NK-92 treated with Interleukin-12 subunit alpha and Interleukin-12 subunit beta, amount 100 ng/mL, for 24 hours (cell line): ENCODE data around the gene DLST.
"Not testable (repeated sequence)": the region's sequence is repeated elsewhere in the genome, so short reads cannot be mapped to it uniquely, and the experiment has no call there.

ENCODE experiments used
- DNase-seq: peaks from one replicate; lab custom pipeline; 2025; lab: John Stamatoyannopoulos, UW

The DLST gene

DNA sequence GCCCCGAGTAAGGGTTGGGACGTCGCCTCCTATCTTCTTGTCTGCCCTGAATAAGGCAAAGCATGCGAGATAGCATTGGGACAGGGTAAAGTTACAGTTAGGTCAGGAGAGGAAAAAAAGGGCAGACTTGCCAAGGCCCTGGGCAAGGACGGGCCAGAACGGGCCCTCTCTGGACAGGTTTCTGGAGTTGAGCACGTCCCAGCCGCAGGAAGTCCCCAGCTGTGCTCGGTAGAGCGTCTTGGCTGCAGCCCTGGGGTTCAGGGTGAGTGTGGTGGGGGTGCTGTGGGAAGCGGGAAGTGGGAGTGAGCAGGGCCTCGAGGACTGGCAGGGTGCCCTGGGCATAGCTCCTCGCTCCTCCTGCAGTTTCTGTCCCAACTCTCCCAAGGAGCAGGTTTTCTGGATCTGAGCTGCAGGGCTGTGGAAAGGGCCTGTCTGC lies 35.9 kb downstream of the DLST start:
- no peak for DNase-seq

DNA sequence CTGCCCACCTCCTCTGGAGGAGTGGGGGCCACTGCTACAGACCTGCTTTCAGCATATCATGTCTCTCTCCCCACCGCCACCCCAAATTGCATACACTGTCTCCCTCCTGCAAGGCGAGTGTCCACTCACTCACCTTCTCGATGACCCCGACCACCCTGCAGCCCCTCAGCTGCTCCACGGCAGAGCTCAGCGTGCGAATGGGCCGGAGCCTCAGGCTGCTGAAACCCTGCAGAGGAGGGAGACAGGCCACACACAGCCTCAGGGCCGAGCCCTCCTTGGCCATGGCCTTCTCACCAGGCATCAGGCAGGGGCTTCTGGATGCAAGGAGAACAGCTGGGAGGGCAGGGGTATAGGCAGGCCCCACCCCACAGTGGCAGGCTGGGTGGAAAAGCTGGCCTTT lies 36.7 kb downstream of the DLST start:
- DNase-seq: no peak

DNA sequence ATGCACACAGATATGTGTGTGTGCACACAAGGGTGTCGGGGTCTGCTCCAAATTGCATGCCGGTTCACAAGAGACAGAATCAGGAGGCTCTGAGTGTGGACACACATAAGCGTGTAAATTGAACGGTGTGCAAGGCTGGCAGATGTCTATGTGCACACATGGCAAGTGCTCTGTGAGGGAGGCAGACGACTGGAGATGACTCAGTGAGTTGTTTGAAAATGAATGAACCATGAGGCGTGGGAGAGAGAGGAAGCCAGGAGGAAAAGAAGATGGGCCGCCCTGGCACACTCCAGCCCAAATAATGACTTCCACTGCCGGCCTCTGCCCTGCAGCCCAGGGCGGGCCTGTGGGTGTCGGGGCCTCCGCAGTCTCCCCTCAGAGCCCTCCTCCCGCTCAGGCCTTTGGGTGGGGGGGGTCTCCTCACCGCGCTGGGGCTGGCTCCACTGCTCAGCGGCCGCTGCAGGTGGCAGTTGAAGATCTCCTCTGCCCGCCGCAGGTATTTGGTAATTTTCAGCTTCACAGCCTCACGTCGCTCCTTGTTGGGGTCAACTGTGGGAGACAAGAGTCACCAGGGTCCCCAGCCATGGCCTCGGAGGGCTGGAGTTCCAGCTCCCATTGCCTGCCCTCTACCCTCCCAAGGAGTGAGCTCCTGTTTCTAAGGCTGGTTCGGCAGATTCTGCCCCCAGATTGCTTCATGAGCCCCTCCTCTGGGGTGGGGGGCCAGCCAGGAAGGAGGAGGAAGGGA lies 37.9 kb downstream of the DLST start:
- no peak for DNase-seq

DNA sequence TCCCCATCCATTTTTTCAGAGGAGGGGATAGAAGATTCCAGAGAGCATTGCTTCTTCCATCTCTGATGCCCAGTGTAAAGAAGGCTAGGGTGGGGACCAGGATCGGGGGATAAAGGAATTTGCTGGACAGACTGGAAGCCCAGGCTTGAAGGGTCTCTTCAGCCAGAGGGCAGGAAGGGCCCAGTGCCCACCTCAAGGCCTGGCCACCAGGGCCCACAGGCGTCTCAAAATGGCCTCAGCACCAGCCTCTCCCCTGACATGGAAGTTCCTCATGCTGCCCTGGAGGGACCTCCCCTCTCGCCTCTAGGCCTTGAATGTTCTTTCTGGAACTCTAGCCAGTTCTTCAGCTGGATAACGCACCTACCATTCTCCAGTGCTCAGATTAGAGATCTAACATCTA lies 38.6 kb downstream of the DLST start:
- no peak for DNase-seq

DNA sequence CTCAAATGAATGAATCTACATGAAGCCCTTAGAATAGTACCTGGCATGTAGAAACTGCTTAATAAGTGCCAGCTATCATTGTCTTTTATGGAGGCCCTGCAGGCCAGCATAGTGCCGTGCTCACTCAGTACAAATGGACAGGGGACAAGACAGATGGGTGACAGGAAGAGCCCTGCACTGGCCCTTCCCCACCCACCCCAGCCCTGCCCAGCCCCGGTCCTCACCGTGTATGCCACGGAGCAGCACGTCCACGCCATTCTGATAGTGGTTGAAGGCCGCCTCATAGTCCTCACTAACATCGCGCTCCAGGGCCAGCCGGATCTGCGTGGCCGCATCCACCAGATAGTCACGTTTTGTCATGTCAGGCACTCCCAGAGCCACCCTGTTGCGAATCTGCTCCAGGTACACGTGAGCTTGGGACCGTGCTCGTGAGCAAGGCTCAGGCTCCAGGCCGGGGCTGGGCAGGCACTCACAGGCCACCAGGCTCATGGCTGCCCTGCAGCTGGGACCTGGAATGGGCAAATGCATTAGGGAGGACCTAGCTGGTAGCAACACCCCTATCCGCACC lies 39.4 kb downstream of the DLST start:
- DNase-seq: no peak

DNA sequence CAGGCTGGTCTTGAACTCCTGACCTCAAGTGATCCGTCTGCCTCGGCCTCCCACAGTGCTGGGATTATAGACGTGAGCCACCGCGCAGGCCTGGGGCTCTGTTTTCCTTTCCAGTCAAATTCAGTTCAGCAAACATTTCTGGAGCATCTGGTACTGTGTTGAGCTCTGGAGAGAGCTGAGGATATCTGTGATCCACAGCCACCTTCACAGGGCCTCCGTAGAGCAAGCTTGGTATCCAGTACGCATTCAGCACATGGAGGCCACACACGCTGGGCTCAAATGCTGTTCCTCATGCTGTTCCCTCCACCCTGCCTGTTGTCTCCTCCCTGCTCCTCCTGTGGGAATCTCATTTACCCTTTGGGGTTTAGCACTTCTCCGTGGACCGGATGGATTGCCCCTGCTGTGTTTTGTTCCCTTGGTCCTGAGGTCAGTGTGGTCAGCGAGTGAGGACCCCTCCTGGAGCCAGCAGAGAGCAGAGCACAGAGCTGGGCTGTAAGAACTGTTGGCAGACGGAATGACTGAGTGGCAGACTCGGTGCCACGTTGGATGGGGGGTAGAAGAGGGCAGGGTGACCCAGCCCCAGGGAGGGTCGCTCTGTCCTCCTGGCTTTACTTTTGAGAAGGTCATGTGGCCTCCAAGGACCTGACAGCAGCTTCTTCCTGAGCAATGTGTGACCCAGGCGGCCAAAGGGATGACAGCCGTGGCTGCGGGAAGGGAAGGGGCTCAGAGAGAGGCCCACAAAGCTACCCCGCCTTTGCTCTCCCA lies 40.5 kb downstream of the DLST start:
- no peak for DNase-seq

DNA sequence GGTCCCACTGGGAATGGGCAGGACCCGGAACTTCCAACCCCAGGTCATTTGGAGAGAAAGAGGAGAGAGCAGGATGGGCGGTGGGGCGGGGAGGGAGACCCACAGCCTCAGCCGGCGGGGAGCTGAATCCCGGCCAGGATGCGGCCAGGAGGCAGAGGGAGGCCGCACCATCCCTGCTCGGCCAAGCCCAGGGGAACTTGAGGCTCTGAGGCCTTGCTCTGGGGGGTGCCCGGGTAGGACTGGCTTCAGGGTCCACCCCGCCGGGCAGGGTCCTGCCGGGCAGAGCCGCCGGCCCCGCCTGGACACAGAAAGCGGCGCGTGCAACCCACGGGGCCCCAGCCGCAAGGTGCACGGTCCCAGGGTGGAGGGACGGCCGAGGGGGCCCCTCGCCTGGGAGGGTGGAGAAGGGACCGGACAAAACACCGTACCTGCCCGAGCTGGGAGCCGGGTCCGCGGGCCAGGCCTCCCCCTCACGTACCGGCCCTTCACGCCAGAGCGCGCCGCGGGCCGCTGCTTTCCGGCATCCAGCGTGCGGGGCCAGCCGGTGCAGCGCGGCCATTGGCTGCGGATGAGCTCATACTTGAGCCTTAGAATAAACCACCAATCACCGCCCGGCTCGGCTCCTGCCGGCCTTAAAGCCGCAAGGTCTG lies 41.2 kb downstream of the DLST start, which contains the start of gene RPS6KL1:
RPS6KL1 (minus strand) TSS at position 509 of the 650 bp plus-strand sequence. CDS start 1,719 bp downstream, outside the sequence.
- DNase-seq: no peak

DNA sequence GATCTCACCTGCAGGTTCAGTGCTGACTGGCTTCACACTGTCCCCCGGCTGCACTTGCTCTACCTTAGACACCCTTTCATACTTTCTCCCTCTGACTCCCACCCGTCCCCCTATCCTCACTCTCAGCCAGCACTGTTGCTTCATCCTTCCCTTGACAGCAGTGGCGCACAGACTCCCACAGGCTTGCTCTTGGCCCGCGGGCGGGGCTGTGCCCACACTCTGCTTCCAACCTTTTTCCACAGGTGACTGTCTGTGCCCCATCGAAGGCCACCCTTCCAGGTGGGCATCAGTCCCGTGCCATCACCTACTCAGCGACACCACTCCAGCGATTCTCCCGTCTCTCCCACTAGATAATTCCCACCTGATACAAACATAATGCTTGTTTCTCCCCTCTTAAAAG lies 42.3 kb downstream of the DLST start:
- DNase-seq: no peak

DNA sequence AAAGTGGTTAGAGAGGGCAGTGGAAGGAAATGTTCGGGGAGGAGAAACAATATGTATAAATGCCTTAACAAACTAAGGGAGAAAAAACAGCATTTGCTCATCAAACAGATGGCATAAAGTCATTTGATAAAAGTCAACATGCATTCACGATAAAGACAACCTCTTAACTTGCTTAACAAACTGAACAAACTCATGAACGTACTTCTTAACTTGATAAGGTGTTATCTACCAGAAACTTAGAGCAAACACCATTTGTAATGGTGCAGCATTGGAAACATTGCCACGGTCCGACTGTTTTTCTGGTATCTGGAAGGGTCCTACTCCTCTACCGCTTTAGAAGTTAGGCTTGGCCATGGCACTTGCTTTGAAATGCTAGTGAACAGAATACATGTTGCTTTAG lies 45.5 kb downstream of the DLST start:
- no peak for DNase-seq

DNA sequence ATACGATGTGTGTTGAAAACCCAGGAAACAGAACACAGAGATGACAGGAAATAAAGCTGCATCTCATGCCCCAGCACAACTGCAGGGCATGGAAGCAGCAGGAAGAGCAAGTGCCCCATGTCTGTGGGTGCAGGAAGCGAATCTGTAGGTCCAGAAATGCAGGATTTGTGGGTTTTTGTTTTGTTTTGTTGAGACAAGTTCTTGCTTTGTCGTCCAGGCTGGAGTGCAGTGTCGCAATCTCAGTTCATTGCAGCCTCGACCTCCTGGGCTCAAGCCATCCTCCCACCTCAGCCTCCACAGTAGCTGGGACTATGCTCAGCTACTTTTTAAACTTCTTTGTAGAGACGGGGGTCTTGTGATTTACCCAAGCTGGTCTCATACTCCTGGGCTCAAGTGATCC lies 47.5 kb downstream of the DLST start:
- no peak for DNase-seq

DNA sequence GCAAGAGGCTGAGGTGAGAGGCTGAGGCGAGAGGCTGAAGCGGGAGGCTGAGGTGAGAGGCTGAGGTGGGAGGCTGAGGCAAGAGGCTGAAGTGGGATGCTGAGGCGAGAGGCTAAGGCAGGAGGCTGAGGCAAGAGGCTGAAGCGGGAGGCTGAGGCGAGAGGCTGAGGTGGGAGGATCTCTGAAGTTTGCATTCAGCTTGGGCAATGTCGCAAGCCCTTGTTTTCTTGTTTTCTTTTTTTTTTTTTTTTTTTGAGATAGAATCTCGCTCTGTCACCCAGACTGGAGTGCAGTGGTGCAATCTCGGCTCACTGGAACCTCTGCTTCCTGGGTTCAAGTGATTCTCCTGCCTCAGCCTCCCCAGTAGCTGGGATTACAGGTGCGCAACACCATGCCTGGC lies 50.0 kb downstream of the DLST start:
- not testable (repeated sequence) for DNase-seq

DNA sequence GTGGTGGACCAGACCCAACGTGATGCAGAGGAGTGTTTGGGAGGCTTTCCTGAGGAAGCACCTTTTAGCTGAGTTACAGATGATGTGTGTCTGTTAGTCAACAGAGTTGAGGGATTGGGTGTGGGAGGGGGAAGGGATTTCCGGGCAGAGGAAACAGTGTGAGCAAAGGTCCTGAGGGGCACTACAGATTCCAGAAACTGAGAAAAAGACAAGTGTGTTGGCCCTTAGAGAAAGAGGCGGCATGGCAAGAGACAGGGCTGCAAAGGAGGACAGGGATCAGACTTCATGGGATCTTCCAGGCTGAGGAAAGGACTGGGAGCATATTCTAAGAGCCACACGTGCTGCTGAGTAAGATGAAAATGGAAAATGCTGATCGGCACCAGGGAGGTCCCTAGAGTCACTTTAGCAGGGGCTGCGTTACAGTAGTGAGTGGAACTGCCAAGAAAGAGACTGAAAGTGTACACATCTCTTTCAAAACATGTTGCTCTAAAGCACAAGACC lies 50.7 kb downstream of the DLST start:
- DNase-seq: no peak

DNA sequence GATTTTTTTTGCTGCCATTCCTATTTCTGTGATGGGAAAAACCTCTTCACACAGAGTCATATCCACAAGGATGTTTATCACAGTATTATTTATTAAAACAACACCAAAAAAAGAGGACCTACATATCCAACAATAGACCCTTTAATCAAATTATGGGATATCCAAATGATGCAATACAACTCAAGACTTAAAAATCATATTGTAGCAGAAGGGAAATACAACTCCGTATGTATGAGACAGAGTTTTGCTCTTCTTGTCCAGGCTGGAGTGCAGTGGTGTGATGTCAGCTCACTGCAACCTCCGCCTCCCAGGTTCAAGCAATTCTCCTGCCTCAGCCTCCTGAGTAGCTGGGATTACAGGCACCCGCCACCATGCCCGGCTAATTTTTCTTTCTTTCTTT lies 51.2 kb downstream of the DLST start:
- not testable (repeated sequence) for DNase-seq

DNA sequence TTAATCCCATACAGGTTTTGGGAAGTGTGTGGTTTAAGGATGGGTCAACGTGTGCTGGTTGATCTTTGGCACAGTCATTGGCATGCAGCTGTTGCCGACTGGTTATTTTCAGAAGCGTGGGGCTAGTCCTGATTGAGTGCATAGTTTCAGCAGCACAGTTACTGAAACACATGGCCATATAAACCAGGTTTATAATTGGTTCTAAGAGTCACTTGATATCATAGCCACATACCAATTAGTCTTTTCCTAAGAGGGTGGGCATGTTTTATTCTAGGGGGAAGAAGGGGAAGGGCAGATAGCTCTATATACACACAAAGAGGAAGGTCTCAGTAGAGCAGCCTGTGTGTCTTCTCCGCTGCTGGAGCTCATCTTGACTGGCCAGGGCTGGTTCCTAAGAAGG lies 52.3 kb downstream of the DLST start:
- DNase-seq: no peak

DNA sequence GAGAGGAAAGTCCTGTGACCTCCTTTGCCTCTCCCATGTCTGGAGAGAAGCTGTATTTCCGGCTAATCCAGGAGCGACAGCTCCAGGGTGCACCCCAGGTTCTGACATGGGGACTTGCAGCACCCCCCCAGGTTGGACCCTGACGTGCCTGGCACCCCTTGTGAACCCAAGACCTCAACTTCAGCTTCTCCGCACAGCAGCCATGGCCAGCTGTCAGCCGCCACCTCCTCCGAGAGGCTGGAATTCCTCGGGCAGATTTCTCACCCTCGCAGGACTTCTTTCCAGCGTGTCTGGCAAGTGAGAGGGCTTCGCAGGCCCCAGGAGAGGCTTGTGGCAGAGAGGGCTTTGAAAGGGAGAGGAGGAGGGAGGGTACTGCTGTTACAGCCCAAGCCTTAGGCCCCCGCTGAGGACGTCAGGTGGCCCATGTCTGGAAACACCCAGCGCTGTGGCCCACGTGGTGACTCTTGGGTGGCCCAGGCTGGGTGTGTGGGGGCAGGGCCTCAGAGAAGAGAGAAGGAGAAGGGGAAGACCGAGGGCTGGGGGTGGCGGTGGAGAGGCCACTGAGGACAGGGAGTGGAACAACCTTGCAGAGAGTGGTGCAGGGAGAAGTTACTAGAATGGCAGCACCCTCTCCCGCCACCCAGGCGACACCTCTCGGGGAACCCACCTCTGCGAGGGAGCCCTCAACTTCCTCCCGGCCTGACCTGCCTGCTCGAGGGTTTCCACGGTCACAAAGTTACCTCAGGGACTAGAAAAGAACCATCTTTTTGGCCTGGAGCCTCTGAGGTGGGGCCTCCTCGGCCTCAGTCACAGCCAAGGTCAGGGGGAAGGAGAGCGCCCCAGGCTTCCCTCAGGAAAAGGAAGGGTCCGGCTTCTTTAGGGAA lies 53.0 kb downstream of the DLST start:
- DNase-seq: no peak

DNA sequence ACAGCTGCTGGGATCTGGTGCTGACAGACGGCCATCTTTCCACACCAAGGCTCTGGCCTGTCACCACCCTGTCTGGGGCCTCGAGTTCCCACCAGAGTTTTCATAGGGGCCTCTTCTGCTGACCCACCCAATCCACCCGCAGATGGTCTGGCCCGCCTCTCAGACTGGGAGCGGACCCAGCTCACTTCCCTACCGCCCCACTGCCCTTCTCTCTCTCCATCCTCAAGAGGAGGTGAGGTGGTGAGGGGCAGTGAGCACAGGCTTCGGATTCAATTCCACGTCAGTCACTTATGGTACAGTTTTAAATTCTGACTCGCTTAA lies 53.6 kb downstream of the DLST start:
- no peak for DNase-seq

DNA sequence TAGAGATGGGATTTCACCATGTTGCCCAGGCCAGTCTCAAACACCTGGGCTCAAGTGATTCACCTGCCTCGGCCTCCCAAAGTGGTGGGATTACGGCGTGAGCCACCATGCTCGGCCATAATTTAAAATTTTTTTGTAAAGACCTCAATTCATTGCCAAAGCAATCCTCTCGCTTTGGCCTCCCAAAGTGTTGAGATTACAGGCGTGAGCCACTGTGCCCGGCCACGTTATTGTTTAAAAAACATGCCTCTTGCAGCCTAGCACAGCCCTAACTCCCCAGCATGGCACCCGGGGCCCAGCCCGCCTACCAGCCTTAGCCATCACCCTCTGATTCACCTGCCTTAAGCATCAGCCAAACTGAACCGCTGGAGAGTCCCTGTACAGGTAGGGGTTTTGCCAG lies 54.4 kb downstream of the DLST start:
- DNase-seq: no peak

DNA sequence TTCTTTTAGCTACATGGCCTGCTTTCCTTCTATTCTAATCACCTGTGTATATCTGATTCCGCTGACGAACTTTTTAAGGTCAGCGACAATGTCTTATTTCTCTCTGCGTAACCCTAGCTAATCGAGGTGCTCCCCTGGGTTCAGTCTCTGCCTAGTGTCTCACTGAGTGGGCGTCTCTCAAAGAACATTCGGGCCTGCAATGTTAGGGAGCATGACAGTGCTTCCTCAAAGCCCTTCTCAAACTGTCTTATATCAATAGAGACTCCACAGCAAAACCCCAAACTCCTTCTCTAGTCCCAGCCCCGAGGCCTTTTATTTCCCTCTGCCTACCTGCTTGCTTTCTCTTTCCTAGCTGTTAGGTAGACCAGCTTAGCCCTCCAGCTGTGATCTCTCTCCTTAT lies 55.0 kb downstream of the DLST start:
- no peak for DNase-seq

DNA sequence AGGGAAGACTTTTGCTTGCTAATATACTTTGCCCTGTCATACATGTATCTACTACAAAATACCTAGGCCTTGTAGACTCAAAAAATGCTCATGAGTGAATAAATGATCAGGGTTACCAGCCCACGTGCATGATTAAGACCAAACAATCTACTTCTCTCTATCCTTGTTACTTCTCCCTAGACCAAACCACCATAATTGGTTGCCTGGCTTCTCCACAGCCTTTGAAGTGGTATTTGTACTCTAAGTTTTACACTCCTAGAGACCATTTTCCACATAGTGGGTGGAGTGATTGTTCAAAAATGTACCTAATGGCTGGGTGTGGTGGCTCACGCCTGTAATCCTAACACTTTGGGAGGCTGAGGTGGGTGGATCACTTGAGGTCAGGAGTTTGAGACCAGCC lies 55.5 kb downstream of the DLST start:
- DNase-seq: no peak

DNA sequence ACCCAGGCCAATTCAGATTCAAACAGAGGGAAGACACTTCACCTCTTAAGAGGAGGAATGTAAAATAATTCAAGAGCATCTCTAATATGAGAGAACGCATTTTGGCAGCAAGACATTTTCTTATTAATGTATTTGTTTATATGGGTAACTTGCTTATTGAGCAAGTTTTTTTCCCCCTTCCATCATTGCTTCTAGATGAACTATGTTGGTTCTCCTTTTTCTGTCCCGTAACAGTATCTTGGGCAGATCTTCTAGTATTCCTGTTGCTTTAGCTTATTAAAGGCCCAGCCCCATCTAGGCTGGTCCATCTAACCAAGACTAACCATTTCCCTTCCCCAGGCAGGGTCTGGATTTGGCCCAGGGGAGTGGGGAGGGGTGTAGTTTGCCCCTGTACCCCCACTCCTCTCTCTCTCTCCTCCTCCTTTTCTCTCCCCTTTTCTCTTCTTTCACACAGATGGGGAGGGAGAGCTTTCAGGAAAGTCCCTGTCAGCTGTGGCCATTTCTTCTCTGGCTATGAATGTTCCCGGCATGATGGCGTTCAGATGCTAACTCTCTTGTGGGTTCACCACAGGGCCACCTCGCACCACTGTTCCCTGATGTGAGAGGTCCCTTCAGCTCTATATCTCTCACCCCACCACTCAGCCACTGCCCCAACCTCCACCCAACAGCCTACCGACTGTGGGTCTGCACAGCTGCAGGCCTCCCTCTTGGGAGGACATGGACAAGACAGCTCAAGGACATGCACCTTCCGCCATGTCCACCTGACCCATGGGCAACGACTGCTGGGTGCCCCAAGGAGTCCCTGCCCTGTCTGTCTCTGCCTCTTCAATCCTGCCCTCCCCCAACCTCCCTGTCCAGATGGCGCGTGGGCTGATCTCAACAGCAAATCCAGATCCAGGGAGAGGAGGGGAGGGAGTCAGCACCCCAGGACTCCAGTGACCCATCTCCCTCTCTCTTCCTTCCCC lies 57.1 kb downstream of the DLST start:
- no peak for DNase-seq
